Stimulated activated CD8-positive, alpha-beta memory T cell treated with anti-CD3 and anti-CD28 coated beads, Interleukin-12 subunit alpha, Interleukin-12 subunit beta, amount 100 ng/mL, for 24 hours (primary cell): ENCODE measurements around the gene USP36.

Experiments used
- DNase-seq: peaks from one replicate; pipeline ENCODE4 v3.0.0-alpha.2; 2020; ENCODE audit errors: extremely low read depth

Gene USP36

DNA sequence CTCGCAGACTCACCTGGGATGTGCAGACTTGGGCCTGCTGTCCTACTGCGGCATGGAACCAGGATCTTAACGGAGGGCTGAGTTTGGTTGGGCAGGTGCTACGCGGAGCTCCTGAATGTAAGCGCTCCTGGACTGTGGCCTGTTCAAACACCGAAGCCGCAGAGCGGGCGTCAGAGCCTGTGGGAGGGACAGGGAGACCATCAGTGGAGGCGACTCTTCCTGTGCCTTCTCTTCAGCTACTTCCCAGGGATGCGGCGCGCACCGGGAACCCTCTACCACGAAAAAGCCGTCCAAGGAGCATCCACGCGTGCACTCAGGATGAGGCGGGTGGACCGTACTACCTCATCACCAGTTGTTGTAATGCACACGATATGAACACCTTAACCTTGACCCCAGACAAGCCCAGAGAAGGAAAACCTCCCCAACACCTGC, 2.0 kb downstream of the USP36 start:
- DNase-seq, result no peak

DNA sequence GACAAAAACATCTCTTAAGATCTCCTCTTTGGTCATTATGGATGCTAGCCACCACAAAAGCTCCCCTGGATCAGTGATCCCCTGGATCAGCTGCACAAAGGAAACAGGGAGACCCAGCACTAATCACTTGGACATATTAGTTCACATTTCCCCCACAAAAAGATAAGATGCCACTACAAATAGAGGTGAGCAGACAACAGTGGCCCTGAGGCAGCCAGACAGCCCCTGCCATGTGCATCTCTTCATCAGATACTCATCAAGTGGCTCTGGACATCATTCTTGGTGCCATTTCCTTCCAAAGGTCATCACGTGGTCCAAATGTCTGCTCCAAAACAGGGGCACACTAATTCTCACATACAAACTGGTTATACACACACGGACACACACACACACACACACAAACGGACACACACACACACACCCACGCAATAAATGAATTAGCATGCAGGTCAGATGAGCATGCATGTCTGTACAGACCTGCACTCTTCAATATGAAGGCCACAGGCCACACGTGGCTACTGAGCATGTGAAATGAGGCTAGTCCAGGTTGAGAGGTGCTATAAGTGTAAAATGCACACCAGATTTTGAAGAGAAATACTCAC, 4.1 kb downstream of the USP36 start:
- no peak for DNase-seq

DNA sequence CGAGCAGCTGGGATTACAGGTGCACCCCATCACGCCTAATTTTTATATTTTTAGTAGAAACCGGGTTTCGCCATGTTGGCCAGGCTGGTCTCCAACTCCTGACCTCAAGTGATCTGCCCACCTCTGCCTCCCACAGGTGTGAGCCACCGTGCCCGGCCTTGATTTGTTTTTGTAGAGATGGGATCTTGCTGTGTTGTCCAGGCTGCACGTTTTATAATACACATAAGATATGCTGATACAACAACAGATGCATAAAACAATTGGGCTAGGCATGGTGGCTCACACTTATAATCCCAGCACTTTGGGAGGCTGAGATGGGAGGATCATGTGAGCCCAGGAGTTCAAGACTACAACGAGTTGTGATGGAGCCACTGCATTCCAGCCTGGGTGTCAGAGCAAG, 6.0 kb downstream of the USP36 start:
- no peak for DNase-seq

DNA sequence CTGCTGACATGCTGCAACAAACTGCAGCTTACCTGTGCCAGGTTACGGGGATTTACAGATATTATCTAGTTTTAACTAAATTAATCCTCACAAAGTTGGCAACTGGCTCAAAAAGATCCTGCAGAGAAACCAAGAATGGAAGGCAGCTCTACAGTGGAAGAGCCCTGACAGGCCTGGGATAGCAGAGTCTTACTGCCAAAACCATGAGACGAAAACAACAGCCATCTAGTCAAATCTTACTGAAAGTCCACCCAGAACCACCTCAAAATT, 8.1 kb downstream of the USP36 start:
- no peak for DNase-seq

DNA sequence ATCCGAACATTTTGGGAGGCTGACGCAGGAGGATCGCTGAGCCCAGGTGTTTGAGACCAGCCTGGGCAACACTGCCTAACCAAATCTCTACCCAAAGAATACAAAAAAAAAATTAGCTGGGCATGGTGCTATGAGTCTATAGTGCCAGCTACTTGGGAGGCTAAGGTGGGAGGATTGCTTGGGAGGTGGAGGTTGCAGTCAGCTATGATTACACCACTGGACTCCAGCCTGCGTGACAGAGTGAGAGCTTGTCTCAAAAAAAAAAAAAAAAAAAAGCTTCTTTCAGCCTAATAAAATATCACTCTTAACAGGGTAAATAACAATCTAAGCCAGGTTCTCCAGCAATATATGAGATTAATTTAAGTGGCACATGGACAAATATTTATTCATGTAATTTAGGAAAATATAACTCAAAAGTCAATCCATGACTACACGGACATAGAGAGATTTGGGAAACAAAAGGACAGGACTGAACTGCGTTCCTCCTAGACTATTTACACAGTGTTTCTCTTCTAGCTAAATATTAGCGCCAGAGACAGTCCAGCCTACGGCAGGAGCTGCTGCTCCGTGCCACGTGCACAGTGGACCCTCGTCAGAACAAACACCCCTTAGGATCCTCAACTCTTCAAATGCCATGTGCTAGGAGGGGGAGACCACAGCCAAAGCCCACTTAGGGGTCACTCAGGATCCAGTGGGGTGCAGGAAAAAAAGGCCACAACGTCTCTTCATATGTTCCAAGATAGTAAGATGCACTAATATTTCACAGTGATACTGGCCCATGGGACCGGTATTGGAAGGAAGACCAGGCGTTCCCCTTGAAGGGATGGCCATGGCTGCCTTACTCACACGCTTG, 8.7 kb downstream of the USP36 start:
- no peak for DNase-seq

DNA sequence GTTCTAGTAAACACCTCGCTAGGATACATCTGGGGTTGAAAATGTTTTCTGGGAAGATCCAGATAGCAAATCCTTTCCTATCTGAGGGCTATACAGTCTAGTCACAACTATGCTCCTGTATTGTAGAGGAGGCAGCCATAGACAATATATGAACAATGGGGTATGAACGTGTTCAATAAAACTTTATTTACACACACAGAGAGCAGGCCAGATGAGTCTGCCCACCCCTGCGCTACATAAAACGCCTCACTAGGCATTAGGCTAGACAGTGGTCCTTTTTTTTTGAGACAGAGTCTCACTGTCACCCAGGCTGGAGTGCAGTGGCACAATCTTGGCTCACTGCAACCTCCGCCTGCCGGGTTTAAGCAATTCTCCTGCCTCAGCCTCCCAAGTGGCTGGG, 11.1 kb downstream of the USP36 start:
- no peak for DNase-seq

DNA sequence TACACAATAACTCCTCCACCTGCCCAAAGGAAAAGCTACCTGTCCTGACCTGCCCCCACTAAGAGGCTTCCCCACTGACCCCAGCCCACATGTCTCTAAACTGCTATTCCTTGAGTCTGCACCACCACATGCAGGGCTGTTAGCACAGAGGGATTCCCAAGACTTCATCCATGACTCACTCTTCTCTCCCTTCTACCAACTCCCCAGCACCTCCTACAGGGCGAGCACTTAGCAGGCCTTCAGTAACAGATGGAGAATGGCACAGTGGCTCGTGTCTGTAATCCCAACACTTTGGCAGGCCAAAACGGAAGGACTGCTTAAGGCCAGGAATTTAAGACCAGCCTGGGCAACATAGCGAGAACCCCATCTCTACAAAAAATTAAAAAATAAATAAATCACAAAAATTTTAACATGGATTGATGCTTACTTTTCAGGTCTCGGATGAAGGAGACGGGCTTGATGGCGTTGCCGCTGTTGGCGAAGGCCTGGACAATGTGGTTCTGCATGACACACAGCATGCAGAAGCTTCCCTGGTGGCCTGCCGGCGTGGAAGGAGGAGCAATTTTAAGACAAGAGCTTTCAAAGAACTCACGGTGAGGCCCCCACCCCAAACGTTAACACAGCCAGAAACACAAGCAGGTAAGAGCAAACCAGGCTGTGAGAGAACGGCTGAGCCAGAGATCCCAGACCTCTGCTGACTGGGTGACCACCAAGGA, 12.0 kb downstream of the USP36 start:
- no peak for DNase-seq

DNA sequence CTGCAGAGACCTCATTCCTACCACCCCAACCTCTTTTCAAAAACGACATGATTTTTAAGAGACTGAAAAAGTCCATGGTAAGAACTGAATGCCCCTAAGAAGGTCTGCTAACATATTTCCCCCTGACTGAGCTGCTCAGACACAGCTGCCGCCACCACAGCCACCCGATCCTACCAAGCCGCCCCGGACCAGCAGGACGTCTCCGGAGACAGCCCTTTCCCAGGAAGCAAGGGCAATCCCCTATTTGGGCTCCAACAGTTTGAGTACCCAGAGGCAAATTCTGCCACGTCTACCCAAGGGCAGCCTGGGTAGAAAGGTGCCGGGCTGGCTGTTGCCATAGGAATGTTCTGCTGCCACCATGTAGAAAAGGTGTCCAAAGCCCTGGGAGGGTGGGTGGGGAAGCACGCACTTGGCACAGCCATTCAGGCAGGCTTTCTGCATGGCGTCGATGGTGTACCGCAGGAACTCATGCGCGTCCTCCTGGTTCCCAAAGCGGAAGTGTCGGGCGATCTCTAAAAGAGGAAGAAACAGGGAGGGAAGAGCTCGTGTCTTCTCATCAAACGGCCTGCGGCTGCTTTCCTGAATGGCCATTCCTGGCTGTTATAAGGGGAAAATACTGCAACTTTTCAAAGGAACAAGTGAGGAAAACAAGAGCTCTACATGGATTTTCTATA, 13.6 kb downstream of the USP36 start:
- no peak for DNase-seq

DNA sequence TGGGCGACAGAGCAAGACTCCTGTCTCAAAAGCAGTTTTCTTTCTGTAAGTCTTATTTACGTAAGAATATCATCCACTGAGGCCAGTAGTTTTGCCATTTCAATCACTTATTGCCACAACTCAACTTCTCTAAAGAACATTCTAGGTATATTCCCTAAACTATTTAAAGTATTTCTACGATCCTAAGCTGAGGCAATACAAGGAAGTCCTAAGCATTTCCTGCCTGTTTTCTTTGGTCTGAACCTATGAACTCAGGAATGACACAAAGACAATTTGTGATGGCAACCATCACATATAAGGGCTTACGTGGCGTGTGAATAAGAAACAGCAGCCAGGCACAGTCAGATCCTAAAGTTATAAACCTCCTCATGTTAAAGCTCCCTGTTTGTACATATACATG, 14.2 kb downstream of the USP36 start:
- no peak for DNase-seq

DNA sequence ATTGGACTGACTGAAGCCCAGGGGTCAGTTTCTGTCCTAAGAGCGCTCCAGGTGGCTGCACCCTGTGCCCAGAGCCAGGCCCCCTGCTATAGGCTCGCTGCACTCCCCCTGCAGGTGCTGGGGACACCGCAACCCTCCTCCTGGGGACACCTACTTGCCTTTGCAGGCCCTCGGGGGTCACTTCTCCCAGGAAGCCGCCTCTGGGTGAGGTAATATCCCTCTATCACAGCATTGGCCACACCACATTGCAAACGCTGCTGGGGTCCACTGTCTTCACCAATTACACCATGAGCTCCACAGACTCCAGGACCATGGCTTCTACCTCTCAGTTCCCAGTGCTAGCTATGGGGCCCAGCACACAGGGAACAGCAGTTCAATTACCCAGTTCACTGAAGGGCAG, 14.9 kb downstream of the USP36 start:
- DNase-seq, result no peak

DNA sequence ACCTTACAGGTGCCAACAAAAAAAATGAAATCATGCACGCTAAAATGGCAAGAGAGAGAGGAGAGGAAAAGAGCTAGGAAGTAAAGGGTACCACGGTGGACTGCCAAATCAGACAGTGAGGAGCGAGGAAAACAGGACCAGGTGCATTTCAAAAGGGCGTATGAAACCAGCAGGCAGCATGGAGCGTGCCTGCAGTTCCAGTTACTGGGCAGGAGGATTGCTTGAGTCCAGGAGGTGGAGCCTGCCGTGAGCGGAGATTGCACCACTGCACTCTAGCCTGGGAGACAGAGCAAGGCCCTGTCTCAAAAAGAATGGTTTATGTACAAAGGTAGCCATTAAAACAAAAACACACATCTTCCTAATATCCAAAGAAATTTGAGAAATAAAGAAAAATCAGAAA, 16.4 kb downstream of the USP36 start:
- no peak for DNase-seq

DNA sequence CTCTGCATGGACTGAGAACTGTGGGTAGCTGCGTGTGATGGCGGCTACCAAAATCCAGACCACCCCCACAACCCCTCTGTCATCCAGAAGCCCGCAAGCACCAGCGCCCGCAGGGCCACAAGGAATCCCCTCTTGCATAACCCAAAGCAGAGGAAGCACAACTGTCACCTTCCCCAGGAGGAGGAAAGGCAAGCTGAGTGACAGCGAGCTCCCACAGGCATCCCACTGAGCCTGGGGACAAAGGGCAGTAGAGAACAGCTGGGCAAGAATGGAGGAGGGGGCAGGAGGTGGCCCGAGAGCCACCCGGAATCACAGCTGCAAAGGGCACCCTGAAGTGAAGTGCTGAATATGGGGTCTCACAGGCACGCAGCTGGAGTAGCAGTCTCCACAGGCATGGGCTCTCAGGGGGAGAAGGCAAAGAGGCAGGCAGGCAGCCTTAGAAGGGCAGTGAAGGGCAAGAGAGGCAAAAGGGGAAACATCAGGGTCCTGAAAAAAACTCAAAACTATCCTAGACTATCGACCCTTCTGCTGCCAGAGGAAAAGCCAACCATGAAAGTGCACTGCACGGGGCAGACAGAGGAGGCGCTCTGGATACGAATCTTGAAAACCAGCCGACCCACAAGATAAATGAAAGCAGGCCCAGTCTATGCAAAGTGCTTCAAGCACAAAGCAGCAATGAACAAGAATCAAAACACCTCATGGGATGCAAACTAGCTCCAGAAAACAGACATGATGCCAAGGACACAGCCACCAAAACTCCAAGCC, 17.1 kb downstream of the USP36 start:
- DNase-seq, result no peak

DNA sequence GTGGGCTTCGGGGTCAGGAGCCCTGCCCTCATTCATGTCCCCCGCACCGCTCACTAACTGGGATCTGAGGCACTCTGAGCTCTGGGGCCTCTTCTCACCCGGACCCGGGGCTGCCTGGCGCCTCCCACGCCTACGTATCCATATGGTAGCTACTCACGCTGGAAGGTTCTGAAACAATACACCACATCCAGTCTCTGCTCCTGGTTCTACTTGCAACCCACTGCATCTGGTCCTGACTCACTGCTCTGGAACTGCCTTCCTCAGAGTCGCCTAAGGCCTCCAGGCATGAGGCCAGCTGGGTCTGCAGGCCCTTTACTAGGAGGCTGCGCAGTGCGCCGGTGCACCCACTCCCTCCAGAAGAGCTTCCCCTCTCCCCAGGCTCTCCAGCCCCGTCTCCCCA, 18.1 kb downstream of the USP36 start:
- no peak for DNase-seq

DNA sequence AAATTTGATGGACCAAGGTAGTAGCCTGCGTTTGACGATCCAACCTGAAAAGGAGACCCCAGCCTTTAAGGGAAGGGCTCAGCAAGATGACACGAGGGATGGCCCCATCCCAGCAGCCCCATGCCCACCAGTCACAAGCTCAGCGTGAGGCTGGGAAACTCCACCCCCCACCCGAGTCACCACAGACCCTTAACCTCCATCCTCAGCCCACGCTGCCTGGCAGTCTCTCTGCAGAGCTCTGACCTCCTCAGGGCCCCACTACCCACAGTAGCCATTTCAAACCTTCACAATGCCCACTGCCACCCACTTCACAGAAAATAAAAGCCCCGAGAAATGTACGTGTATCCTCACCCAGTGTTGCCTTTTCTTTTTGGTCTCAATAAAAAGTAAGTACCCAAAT, 18.7 kb downstream of the USP36 start:
- DNase-seq, result no peak

DNA sequence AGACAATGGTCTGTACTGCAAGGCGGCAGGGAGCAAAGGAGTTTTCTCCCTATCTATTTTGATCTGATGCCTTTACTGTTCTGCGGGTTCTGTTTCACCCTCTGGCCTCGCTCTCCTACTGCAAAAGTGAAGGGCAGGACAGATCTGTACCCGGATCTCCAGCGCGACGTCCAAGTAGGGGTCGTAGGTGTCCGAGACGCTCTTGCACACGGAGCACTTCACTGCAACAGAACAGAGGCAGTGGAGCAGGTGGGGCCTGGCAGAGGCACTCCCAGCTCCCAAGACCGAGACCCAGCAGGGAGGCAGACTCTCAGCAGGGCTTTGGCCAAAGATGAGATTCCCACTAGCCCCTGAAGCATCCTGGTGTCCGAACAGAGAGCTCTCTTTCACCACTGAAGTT, 19.8 kb downstream of the USP36 start:
- DNase-seq, result no peak

DNA sequence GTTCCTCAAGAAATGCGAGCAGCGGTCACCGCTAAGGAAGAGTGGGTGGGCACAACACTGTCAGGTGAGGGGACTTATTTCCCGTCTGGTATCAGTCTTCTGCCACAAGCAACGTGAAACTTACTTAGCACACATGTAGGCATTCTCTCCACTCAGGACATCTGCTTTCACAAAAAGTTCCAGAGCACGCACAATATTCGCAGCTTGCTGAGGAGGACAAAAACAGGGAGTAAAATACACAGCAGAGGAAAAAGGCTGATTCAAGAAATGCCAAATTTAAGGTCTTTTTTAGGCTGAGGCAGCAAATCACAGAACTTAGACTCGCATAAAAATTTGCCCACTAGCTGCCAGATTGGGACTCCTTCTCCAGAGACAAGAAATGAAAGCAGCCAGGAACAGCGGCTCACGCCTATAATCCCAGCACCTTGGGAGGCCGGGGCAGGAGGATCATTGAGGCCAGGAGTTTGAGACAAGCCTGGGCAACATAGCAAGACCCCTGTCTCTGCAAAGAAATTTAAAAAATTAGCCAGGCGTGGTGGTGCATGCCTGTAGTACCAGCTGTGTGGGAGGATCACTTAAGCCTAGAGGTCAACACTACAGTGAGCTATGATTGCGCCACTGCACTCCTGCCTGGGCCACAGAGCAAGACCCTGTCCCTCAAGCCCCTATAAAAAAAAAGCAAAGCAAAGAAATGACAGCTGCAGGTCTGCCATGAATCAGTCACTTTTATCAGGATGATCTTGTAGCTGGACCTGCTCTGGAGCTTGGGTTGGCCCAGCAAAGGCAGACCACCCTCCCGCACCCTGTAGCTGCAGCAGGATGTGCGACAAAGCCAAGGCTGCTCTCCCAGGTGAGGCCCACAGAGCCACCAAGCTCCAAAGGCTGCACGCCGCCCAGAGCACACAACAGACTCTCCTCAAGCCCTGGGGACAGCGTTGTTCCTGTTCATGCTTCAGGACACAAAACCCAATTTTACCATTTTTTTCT, 20.5 kb downstream of the USP36 start:
- DNase-seq, result no peak

DNA sequence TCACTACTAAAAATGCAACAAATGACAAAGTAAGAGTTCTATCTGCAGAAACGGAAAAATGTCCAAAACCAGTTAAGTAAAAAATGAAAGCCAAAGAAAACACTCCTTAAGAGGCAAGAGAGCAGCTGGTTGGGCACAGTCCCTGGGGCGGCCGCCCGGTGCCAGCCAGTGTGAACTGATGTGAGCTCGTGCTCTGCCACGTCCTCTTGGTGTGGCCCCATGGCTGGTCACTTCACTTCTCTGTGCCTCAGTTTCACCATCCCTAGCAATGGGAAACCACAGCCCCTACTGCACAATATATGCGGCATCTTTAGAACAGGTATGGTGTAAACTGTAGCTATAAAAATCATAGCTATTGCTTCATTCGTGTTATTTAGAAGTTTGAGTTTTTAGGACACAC, 21.2 kb downstream of the USP36 start:
- no peak for DNase-seq

DNA sequence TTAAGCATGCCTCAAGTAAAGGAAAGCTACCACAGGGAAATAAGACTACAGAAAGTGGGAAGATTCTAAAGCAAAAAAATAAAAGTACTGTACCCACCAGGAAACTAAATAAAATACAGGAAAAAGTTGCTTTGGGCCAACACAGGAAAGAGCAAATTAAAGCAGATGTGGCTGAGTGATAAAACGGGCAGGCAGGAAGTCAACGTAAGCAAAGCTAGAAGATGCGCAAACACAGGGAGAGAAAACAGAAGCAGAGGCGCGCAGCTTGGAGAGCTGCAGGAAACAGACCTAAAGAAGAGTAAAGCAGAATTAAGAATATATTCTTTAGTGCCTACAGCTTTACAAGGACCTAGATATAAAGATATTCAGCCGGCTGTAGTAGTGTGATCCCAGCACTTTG, 21.7 kb downstream of the USP36 start:
- no peak for DNase-seq

DNA sequence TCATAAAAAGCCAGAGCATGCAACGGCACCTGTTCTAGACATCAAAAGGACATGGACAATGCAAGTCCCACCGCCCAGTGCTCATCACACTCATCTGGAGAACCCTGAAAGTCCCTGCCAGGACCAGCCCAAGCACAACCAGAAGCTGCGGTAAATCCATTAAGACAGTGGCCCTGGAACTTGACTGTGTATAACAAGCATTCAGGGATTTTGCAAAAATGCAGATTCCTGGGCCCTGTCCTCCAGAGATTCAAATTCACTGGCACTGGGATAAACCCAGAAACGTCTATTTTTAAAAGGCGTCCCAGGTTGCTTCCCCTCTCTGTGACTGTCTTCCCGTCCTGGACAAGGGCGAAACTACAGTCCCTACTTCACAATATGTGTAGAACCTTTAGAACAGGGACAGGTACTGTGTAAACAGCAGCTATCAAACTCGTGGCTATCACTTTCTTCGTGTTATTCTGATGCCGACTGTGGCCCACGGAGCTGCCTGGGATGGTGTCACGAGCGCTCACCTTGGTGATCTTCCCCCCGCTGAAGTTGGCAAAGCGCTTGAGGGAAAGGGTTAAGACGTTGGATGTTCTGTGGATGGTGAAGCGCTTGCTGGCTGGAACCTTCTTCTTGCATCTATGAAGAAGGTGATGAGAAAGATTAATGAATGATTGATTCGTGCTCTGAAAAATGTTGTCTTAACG, 22.3 kb downstream of the USP36 start:
- no peak for DNase-seq

DNA sequence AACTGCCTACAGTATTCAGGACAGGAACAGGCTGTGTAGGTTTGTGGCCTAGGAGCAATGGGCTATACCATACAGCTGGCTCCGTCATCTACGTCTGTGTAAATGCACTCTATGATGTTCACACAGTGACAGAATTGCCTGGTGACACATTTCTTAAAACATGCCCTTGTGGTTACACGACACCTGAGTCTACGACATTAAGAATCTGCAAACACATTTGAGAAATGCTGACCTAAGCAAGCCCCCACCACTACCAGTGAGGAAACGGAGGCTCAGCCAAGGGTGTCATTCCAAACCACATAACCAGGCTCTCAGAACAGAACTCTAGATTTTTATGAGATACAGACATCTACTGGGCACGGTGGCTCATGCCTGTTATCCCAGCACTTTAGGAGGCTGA, 23.5 kb downstream of the USP36 start:
- peak; percentile 45 for DNase-seq
